ENCODE measurements around the gene POMT1.

- no peak for TF ChIP-seq GATA2 (IDR thresholded peaks at IDR 0.05; ENCODE audit: low read depth, low read length)
- no peak for TF ChIP-seq GATA3 (IDR thresholded peaks at IDR 0.05; ENCODE audit: low read depth, low read length)
Observed at GRCh38 chr9:131523451-131524435, 21.0 kb downstream of the POMT1 start.
